CD1c-positive myeloid dendritic cell (primary cell): Measurements from ENCODE around the gene HECW1.

Experiments
- DNase-seq: peaks from one replicate; pipeline ENCODE4 v3.0.0-alpha.2; 2016; ENCODE audit errors: extremely low spot score

The HECW1 gene

DNA sequence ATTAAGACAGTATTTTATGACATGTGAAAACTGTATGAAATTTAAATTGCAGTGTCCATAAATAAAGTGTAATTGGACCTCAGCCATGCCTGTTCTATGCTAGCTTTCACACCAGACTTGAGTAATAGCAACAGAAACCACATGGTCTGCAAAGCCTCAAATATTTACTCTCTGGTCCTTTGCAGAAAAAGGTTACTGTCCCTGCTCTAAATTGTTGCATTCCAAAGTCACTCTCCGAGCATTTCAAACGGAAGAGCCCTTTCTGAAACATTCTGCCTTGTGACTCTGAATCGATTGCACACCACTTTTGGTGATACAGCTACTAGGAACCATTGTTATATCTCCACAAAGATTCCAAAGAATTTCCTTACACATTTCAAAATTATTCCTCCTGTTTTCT lies 389.4 kb downstream of the HECW1 start:
- no peak for DNase-seq

DNA sequence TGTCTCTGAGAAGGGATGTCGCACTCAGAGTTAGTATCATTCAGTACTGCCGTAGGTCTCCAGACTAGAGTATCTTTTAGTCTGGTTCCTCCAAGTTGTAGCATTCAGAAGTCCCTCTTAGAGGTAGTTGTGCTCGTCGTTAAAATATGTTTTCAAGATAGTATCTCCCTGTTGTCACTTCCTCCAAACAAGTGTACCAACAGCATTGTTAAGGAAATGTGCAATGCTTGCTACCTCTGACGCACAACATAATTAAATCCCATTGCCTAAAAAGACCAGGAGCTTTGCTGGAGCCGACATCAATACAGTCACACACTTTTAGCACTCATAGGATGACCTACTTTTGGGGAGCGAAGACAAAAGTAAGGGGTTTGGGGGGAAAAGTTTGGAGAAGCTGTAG lies 390.5 kb downstream of the HECW1 start:
- no peak for DNase-seq

DNA sequence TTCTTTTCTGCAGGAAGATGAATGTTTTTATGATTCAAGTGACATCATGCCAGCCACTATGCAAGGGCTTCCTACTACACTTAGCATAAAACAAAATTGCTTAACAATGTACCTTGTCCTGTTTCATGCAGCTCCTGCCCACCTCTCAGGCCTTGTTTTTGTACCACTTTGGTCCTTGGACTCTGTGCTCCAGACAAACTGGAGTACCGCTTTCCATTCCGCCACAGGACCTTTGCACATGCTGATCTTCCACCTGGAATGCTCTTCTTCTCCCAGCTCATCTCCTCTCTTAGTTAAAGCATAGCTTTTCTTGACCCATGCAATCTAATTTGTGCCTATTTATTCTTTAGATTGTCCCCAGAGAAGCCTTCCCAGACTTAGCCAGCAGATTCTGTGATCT lies 393.0 kb downstream of the HECW1 start:
- DNase-seq = no peak

DNA sequence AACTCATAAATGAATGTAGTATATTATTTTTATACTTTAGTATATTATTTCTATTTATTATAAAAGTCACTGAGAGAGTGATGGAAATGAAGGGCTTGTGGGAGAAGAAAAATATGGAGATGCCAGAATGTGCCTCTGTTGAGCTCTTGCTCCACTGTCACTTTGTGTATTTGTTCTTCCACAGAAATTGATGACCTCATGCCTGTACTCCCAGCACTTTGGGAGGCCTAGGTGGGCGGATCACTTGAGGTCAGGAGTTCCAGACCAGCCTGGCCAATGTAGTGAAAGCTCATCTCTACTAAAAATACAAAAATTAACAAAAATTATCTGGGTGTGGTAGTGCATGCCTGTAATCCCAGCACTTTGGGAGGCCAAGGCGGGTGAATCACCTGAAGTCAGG lies 394.0 kb downstream of the HECW1 start:
- no peak for DNase-seq

DNA sequence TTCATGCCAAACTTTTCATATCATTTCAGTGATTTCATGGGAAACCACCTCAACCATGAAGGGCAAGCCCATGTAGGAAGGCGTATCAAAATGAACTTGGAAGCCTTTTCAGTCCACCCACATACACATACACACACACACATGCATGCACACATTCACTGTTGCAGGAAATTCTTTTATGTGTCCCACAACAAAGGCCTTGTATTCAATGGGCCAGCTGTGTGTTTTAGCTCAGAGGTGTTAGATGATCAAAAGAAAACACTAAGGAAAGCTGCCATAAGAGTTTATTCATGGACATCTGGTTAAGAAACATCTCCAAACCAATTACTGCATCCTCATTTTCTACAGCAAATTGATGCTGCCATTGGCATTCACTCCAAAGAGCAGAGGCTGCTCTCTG lies 396.0 kb downstream of the HECW1 start:
- DNase-seq = no peak

DNA sequence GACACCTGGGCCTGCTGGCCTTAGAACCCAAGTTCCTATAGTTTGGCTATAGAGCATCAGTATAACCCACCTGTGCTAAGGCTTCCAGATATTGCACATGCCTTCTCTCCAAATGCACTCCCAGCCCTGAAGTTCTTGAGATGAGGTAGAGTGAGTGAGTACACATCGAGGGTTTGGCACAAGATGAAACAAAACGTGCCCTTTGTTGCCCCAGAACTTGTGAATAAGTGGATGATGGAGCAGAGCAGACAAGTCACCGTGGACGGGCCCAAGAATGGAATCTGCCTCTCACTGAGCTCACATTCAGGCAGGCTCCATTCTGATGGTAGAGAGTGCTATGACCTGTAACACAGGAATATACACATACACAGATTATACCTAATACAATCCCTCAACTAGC lies 397.5 kb downstream of the HECW1 start:
- DNase-seq = no peak

DNA sequence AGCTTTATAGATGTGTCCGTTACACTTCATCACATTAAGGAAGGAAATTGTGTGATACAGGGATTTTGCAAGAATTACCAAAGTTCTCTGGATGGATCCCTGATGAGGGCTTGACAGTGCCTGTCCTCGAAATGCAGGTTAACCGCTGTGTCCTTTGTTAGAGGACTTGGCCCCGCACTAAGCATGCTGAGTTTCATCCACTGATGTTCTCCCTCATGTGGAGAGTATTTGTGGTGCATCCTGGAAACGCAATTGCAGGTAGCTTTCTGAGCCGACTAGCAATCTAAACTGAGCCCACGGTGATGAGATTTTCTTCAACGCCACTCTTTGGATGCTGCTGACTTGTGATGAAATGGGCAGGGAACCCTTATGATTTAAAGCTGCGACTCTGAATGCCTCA lies 398.6 kb downstream of the HECW1 start:
- DNase-seq = no peak

DNA sequence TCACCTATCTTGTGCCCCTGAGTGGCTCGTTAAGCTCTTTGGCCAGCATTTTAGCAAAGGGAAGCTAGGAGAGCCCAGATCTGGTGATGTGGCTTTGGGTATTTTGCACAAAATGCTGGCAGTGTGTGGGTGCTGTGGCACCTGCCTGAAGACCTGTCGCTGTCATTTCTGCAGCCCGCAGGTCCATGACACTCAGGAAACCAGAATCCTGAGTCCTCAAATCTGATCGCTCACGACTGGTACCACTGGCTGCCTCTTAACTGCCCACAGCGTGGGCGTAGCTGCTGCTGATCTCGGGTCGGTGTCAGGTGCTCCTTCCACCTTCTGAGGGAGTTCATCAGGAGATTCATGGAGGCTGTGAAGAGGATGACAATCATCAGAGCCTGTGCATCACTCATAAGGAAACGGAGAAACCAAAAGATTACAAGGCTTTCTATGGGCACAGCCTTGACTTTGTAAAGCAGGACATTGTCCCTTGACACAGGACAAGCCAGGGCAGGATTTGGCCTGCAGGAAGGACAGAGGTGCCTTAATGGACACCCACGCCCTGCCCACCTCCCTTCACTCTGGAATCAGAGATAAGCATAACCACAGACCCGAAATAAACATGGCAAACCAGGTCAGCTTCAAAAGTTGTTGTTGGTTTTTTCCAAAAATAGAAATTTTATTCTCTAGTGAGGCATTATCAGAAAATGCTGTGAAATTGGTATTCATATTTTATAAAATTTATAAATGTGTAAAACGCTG lies 399.5 kb downstream of the HECW1 start:
- DNase-seq = no peak

DNA sequence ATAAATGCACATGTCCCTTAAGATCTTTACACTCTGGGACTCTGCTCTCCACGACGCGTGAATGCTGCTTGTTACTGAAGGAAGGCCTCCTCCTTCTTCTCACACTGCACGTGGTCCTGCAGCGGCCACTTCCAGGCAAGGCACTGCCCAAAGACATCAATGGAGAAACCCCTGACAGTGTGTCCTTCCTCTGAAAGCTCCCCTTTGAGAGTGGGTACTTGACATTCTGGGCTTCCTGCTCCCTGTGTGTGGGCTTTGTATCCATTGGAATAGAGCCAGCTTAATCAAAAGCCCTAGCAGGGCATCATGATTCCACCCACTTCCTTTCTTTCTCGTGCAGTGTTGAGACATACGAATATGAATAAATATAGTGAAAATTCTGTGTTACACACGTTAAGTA lies 400.8 kb downstream of the HECW1 start:
- peak; percentile 17 for DNase-seq

DNA sequence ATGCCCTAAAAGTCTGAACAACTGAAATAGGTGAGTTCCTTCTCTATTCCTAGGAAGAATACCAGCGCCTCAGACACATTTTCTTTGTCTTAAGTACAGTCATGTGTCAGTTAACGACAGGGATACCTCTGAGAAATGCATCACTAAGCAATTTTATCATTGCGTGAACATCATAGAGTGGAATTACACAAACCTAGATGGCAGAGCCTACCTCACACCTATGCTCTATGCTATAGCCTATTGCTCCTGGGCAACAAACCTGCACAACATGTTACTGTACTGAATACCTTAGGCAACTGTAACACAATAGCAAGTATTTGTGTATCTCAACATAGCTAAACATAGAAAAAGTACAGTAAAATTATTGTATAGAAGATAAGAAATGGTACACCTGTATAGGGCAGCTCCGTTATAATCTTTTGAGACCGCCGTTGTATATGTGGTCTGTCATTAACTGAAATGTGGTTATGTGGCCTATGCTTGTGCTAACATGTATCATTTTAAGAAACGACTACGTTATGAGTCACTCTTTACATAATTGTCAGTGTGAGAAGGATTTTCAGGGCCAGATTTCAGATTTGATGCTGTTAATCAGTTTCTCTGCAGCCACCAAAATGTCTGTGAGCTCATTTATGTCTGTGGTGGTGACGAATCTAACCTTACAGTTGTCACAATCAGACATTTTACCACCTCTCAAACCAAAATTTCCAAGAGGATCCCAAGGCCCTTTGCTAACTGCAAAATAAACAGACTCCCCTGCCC lies 404.3 kb downstream of the HECW1 start:
- DNase-seq = no peak

DNA sequence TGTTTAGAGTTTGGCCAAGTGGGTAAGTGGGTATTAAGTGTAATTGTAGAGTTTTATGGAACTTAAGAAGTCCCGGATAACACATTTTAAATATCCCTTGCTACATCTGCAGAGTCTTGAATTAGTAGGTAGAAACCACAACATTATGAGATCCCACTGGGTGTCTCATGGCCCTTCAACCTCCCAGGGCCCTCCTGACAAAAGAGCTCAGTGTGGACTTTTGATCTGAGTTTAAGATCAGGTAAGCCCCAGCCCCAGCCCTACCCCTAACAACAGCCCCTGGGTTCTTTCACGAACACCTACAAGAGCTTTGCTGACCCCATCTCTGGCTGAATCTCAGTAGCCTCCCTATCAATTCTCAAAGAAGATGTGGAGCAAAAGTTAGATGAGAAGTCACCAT lies 405.0 kb downstream of the HECW1 start:
- no peak for DNase-seq

DNA sequence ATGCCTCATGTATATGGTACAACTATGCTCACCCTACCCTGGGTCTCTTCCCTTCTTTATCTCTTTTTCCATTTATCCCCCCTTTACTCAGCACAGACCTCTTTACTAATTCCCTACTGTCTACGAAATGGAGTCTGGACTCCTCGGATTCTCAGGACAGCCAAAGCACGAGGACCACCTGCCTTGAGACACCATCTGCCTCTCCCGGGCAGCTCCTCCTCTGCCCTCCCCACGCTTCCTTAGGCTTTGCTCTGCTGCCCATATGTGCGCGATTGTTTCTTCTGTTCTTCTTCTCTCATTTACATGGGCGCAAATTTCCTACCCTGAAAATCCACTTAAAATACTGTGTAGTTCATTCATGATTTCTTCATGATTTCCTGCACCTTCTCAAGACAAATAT lies 407.8 kb downstream of the HECW1 start:
- DNase-seq = no peak

DNA sequence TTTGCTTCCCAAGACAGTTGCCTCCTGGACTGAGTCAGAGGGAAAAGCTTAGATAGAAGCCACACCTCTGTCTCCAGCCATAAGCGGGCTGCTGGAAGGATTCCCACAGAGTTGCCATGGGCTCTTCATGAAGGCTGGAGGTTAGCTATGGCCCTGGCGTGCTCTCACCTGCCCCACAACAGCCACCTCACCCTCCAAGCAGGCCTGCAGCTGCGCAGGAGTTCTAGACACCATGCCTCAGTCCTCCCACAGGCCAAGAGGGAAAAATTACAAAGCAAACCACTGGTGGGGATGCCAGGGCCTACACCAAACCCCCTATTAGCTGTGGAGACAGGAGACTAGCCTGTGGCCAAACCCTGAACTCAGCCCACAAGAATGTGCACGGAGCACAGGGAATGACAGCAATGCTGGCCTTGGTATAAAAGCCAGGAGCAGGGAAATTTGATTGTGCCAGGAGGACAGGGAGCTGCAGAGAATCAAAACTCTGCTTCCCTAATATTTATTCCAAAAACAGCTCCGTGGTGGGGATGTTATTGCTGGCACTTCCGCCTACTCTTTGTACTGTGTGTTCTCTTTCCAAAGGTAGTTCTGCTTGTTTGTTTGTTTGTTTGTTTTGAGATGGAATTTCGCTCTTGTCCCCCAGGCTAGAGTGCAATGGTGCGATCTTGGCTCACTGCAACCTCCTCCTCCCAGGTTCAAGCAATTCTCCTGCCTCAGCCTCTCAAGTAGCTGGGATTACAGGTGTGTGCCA lies 410.1 kb downstream of the HECW1 start:
- DNase-seq = no peak

DNA sequence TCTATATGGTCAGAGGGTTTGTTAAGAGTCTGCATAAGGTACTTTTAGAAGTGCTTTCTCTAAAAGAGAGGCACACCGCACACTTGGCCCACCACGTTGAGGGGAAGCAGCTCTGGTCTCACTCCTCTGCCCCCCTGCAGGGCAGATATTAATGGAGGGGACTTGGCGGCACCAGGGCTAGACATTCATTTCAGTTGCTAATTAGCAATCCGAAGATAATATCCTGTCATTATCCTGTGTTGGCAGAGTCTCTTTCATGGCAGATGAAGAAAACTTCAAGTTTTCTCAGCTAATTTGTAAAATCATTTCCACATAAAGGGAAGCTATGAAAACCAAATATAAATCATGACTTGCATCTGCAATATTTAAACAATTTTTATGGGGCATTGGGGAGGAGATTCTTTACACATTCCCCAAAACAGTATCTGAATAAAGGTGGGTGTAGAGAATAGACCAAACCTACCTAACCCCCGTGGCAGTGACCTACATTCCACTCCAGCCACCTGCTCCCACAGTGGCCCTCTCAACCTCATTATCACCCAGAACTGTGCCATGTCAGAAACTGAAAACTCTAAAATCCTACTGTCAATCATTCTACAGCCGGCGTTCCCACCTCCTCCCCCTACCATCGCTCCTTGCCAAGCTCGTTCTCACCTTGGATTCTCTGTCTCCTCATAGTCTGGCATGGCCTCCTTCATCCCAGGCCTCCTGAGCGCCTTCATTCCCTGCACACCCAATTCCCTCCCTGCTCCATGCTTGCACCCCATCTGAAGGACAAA lies 416.3 kb downstream of the HECW1 start:
- no peak for DNase-seq

DNA sequence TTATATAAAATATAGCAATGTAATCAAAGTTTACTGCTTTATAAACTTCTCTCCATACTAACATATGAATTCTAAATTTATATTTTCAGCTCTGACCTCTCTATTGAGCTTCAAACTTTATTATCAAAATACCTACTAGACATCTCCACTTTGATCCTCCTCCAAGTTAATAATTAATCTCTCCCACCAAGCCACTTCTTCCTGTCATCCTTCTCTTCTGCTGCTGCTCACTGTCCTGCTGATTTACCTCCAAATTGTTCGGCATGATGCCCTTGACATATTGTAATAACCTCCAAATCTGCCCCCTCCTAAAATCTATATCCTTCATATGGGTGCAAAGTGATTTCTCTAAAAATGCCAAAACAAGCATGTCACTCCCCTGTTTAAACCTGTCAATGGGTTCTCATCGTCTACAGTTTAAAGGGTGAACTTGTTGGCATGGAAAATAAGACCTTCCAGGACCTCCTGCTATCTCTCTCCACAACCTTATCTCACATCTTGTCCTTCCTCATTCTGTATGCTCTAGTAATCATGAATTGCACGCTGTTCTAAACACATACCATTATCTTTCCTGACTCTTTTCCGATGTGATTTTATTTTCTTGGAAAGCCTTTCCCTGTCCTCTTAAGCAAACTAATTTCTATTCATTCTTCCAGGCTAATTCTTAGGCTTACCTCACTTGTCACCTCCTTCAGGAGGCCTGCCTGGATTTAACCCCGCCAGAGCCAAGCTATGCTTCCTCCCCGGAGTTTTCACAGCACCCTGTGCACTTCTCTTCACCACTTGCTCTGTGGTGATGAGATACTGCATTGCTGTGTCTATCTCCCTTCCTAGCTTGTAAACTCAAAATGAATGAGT lies 418.3 kb downstream of the HECW1 start:
- no peak for DNase-seq

DNA sequence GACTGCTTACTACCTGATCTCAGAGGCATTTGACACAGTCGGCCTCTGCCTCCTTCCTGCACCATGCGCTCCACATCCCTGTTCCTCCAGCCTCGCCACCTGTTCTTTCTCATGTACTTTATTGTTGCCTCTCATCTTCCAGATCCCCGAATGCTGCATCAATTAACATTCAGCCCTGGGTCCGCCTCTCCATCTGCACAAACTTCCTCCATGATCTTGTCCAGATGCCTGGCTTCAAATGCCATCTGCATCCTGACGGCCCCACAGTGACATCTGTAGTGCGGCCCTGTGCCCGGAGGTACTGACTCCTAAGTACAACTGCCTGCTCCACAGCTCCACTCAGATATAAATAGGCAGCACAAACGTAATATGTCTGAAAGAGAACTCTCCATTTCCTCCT lies 419.3 kb downstream of the HECW1 start:
- no peak for DNase-seq

DNA sequence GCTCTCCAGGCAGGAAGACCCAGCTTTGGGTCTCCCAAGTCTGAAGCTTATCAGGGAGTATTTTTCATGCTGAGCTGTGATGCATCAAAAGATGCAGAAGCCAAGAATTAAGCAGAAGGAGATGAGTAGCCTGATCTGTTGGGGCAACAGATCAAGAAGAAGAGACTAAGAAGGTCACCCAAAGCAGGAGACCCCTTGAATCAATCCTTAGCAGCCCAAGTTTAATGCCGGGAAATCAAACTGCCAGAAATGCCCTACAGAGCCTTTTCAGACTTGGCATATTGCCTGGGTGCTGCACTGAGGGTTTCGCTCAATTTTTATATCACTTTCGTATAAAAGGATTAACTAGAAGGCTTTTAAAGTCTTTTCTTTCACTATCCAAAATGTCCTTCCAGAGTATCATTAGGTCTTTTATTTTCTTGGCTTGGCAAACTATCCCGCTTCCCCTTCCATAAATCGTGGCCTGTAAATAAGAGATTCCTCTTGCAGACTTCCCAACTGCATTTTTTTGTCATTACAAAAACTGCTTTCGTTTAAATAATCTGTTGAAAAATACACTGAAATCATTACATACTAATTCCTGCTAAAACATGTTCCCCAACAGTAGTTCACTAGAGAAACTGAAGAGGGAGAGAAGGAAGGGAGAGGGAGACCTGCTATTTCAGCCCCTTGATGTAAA lies 421.5 kb downstream of the HECW1 start:
- DNase-seq = no peak

DNA sequence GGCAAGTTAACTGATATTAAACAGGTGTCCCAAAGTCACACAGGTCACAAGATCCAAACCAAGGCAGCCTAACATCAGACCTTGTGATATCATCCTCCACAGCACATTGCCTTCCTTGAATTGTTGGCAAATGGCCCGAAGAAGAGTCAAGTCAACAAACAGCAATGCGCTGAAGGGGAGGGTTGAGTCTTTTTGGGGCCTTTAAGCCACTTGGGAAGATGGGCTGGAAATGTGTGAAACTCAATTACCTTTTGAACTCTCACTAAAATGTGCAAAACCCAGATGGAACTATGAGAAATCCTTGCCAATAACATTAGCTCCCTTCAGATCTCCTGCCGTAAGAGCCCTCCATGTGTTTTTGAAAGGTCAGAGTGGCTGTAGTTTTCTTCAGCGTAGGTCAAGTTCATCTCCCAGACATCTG lies 422.6 kb downstream of the HECW1 start:
- no peak for DNase-seq

DNA sequence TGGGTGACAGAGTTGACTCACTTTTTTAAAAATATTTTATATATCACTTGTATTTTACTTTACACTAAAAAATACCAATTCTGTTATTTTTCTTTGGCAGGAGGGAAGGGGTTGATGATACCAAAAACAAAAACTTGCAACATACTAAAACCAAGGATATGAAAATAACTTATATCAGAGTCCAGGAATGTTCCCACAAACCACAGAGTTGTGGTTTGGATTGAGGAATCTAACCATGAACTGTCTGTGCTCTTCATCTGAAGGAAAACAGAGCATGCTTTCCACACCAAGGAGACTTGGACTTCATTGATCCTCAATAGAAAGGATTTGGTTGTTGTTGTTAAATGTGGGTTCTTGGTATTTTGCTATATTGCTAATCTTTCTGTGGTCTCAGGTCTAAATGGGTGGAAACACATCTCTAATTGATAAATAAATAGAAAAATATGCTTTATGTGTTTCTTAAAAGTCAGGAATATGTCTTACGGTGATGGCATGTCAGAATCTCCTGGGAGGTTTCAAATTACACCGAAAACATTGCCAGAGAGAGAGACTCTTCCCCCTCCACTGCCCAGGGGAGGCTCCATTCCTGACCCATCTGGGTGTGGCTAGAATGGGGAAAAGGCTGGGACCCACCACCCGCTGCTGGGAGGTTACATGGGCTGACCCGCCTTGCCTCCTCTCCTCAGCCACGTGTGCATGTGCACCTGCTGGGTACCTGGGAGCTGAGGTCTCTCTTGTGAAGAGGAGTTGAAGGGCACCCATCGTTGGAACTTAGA lies 423.6 kb downstream of the HECW1 start:
- DNase-seq = no peak

DNA sequence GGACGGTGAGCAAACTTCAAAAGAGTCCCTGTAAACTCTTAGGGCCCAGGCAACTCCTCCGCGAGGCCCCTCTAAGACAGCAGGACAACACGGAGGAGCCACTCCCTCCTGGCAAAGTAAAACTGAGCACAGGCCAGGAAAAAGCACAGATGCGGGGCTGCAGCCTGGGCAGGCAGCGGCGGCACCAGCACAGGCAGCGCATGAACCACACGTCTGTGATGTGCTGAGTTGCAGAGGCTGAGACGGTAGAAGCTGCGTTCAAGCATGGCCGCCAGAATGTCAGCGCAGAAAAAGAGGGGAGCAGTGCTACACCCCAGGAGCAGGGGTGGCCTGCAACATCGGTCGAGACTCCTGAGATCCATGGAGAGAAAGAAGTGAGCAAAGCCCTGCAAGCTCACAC lies 424.3 kb downstream of the HECW1 start:
- DNase-seq = no peak
